ENCODE measurements around the gene CCDC85B. TPM values are rescaled to one million over a fixed set of nuclear protein-coding genes. Genes with fewer than 3 reads are reported as not detected.

Gene CCDC85B
- total and polyA plus RNA-seq, 2 of the 8 experiments (the other 6 are each of a cell fraction or from before 2014, with no cell fraction given), result 19.8 to 30.8 TPM

DNA sequence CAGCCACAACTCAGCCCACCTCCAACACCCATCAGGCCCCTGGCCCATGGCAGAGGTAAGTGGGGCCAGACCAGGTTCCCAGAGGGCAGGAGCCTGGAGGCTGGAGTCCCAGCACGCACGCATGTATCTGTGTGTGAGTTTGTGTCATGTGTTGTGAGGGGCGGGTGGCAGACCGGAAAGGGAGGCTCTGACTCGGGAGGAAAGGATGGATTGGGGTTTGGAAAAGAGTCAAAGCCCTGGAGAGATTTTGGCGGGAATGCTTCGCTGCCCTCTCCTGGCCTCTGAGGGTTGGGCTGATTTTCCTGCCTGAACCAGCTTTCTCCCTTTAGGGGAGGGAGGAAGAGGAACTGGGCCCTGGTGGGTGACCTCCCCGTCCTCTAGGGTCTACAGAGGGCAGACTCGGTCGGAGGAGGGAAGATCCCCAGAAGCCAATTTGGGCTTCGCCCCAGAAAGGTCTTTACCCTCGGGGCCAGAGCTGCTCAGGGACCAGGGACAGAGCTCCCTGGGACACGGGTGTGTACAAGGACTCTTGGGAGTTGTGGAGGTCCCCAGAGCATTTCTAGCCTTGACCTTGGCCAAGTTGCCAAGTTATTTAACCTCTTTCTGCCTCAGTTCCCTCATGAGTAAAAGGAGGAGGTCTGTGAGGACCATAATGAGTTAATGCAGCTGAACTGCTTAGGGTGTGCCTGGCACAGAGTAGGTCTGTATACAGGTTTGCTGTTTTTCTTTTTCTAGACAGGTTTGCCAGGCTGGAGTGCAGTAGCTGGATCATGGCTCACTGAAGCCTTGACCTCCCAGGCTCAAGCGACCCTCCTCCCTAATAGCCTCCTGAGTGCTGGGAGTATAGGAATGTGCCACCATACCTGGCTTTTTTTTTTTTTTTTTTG, 21.5 kb downstream of the CCDC85B start:
- H3K4me2 ChIP-seq (ENCODE audit: insufficient read depth in 1 of 2, low read depth in 2 of 2, low read length in 2 of 2), result peak overlapping the region in 1 of 2 experiments; percentile 16; a peak in 1 of 4 replicates
- no peaks in the 10 kb centered on the region for H3K36me3 ChIP-seq (ENCODE audit: control insufficient read depth in 2 of 4, insufficient read depth in 4 of 4, low read length in 3 of 4)
- H3K27me3 ChIP-seq (replicated peaks in 1 of 4; ENCODE audit: control insufficient read depth in 3 of 4, extremely low read depth in 1 of 4, insufficient read depth in 3 of 4, low read length in 3 of 4), result peaks cover 0 to 11% (median 2%) of the 10 kb centered on the region in 4 experiments; a peak in 4 of 7 replicates
- no peaks in the 10 kb centered on the region for H3K79me2 ChIP-seq (ENCODE audit: control insufficient read depth in 1 of 2, insufficient read depth in 2 of 2, low read length in 2 of 2)
- H2BK120ac ChIP-seq (replicated peaks; ENCODE audit: low read depth, low read length), result no peak overlapping the region
- no peak for FAIRE-seq
- H2BK15ac ChIP-seq (ENCODE audit: low read length), result peak overlapping the region; percentile 81
- POLR2A ChIA-PET (ENCODE audit: partially characterized antibody), result interaction anchor here (0.7 to 1.8 kb wide), 18 partner anchors 11 to 791 kb away, joined by 3 to 10 read pairs (median 3); partner anchors contain the start of genes MUS81 and RELA
- peak overlapping the region in 1 of 4 experiments; percentile 43; a peak in 1 of 7 replicates for H3K9ac ChIP-seq (replicated peaks in 1 of 4; ENCODE audit: extremely low read depth in 1 of 4, low read depth in 3 of 4, low read length in 3 of 4)
- H2AFZ ChIP-seq (ENCODE audit: low read length), result peak overlapping the region; percentile 54
- 39% methylated on average over 13 of the region's 14 CpGs; no CpG with 5 or more reads in 1 of the 2 experiments for WGBS, 2 experiments (ENCODE audit: extremely low coverage in 1 of 2, insufficient coverage in 1 of 2, insufficient read length in 1 of 2, insufficient replicate concordance in 2 of 2, low coverage in 1 of 2, low lambda C conversion rate in 2 of 2, missing lambda C conversion rate in 1 of 2)
- H3K4ac ChIP-seq (replicated peaks; ENCODE audit: insufficient read length, low read depth, low read length), result no peak overlapping the region
- no peak overlapping the region for H3K4me3 ChIP-seq (ENCODE audit: extremely low read depth in 1 of 4, insufficient read depth in 2 of 4, low read depth in 3 of 4, low read length in 4 of 4)
- peak overlapping the region; percentile 84; the same call in 1 of the 2 replicates for H2BK12ac ChIP-seq (ENCODE audit: low read depth, low read length)
- peak overlapping the region; percentile 83 for H3K18ac ChIP-seq (ENCODE audit: extremely low read depth, low read length)
- no peaks in the 10 kb centered on the region for H3K79me1 ChIP-seq (ENCODE audit: low read depth, low read length)
- H3K27ac ChIP-seq (ENCODE audit: low read depth, low read length), result no peak overlapping the region
- H2BK20ac ChIP-seq (ENCODE audit: low read length), result peak overlapping the region; percentile 17; the same call in 1 of the 2 replicates
- peak in 1 of 2 experiments; percentile 73 for DNase-seq (ENCODE audit: low read depth in 1 of 2, low spot score in 2 of 2)
- H4K5ac ChIP-seq (ENCODE audit: insufficient read length, low read depth, low read length), result peak overlapping the region; percentile 52
- H4K20me1 ChIP-seq (replicated peaks in 1 of 2; ENCODE audit: control insufficient read depth in 1 of 2, insufficient read depth in 2 of 2, low read length in 2 of 2), result peaks cover 0 to 4% of the 10 kb centered on the region in 2 experiments
- H3K23me2 ChIP-seq (ENCODE audit: low read depth, low read length), result no peaks in the 10 kb centered on the region
- H3K23ac ChIP-seq (ENCODE audit: insufficient read length), result no peak overlapping the region
- H3K56ac ChIP-seq (replicated peaks; ENCODE audit: insufficient read length, low read depth, low read length), result no peak overlapping the region
- H3K4me1 ChIP-seq (replicated peaks in 1 of 4; ENCODE audit: control insufficient read depth in 3 of 4, insufficient read depth in 4 of 4, low read length in 3 of 4), result peaks cover 2 to 7% (median 5%) of the 10 kb centered on the region in 4 experiments; a peak in 5 of 7 replicates
- no peak overlapping the region for H3K14ac ChIP-seq (ENCODE audit: insufficient read length)
- peak overlapping the region; percentile 66; the same call in 1 of the 2 replicates for H2BK5ac ChIP-seq (ENCODE audit: low read depth, low read length)
- peak overlapping the region; percentile 58 for H4K91ac ChIP-seq (replicated peaks; ENCODE audit: insufficient read length, low read length)
- CTCF ChIA-PET (ENCODE audit: partially characterized antibody), result interaction anchor here (0.8 to 11.7 kb wide), 16 partner anchors 11 to 205 kb away, joined by 3 to 212 read pairs (median 3); partner anchors contain the start of genes CCDC85B, FIBP and FOSL1
- H4K8ac ChIP-seq (ENCODE audit: extremely low read depth, insufficient read depth, low read length), result peak overlapping the region; percentile 74; the same call in 1 of the 2 replicates
- H2AK5ac ChIP-seq (ENCODE audit: low read depth, low read length), result no peak overlapping the region
- H3K9me3 ChIP-seq (ENCODE audit: insufficient read depth in 2 of 2, low read depth in 1 of 2, low read length in 1 of 2), result no peaks in the 10 kb centered on the region
- TF ChIP-seq KDM1A (IDR thresholded peaks at IDR 0.05; ENCODE audit: borderline replicate concordance, low read length) (no peak), CREB1 (IDR thresholded peaks at IDR 0.05) (0 out of 2 replicates have a peak, but pooled peaks have one; percentile 12), SP1 (IDR thresholded peaks at IDR 0.05; ENCODE audit: low read depth, low read length) (peak; percentile 13; the same call in 1 of the 2 replicates), RAD21 (IDR thresholded peaks at IDR 0.05 in 1 of 2, conservative IDR thresholded peaks at IDR 0.05 in 1 of 2; ENCODE audit: low read depth in 2 of 2, low read length in 2 of 2) (peak; percentile 42 to 64), TAF1 (IDR thresholded peaks at IDR 0.05; ENCODE audit: low read depth, low read length) (0 out of 2 replicates have a peak, but pooled peaks have one; percentile 16), SAP30 (IDR thresholded peaks at IDR 0.05; ENCODE audit: insufficient read depth, insufficient replicate concordance, low read length) (no peak), RXRA (IDR thresholded peaks at IDR 0.05; ENCODE audit: insufficient read depth, low read depth, low read length) (no peak), CBX8 (IDR thresholded peaks at IDR 0.05; ENCODE audit: borderline replicate concordance, low read depth, low read length) (no peak)
- TF ChIP-seq, protein P1, sequence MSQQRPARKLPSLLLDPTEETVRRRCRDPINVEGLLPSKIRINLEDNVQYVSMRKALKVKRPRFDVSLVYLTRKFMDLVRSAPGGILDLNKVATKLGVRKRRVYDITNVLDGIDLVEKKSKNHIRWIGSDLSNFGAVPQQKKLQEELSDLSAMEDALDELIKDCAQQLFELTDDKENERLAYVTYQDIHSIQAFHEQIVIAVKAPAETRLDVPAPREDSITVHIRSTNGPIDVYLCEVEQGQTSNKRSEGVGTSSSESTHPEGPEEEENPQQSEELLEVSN (IDR thresholded peaks at IDR 0.05), result peak; percentile 98

All from H1 (cell line).